Left lung (tissue), 10 donors: ENCODE data around the gene PTPN21. TPM values are rescaled to one million over a fixed set of nuclear protein-coding genes. Genes with fewer than 3 reads are reported as not detected.

Experiments
- ATAC-seq: fragments of 200-7000 bp; cut with Tn5 transposase; one replicate; pipeline ENCODE4 v1.9.1; 2020; ENCODE audit warnings: moderate library complexity
- DNase-seq, 4 donors: peaks; one replicate each; pipeline ENCODE4 v3.0.0-alpha.2; 2013 to 2020
- H3K27ac ChIP-seq, 2 donors: fragments of 200-600 bp; sonication (generic) in 1 of 2; one replicate each; pipeline versions ENCODE4 v1.5.0 to v1.8.0; 2020 to 2021
- H3K27me3 ChIP-seq, 2 donors: fragments of 200-600 bp; sonication (generic) in 1 of 2; one replicate each; pipeline versions ENCODE4 v1.5.0 to v1.8.0; 2020 to 2021
- H3K36me3 ChIP-seq, 2 donors: fragments of 200-600 bp; sonication (generic) in 1 of 2; one replicate each; pipeline versions ENCODE4 v1.5.0 to v1.8.0; 2020 to 2021
- H3K4me1 ChIP-seq, 2 donors: fragments of 200-600 bp; one replicate each; pipeline ENCODE4 v1.8.0; 2021
- H3K4me3 ChIP-seq, 2 donors: fragments of 200-600 bp; sonication (generic) in 1 of 2; one replicate each; pipeline versions ENCODE4 v1.5.0 to v1.8.0; 2020 to 2021; ENCODE audit warnings: mild to moderate bottlenecking in 1 of 2
- H3K9me3 ChIP-seq, 2 donors: fragments of 200-600 bp; sonication (generic) in 1 of 2; one replicate each; pipeline versions ENCODE4 v1.5.0 to v1.8.0; 2020 to 2021
- intact Hi-C, 2 donors: fragments of 100-400 bp; cut with DNase I; formaldehyde crosslinking; loops; one replicate each; pipeline versions ENCODE4 v1.11.2 to v1.14.2; 2022
- polyA plus RNA-seq, 6 donors: library from polyadenylated mRNA; unstranded; fragments of 120-200 nt; gene quantifications; one replicate each; pipeline ENCODE4 v1.2.1, GENCODE V29; 2013; ENCODE audit not compliant: insufficient read length in 6 of 6
- total RNA-seq, 2 donors: library from RNA; stranded (reverse); fragmentation: NEBNext Ultra II Directional; extraction: Animal tissue kit (Norgen Biotek cat#: 25700); gene quantifications; one replicate each; pipeline ENCODE4 v1.2.1, GENCODE V29; 2021
- TF ChIP-seq, protein P1 (sequence below), 2 donors: fragments of 200-600 bp; sonication (generic) in 1 of 2; IDR thresholded peaks; one replicate each; pipeline versions ENCODE4 v1.5.0 to v1.8.0; 2021; ENCODE audit warnings: antibody characterized with exemption in 2 of 2
- donor health status: DM: no; HTN: yes; CAD: no.
- donor health status: DM: no; HTN: no; CAD: no.

The PTPN21 gene
- total and polyA plus RNA-seq, 8 donors = 26.8 to 35.9 (median 29.8) TPM

DNA sequence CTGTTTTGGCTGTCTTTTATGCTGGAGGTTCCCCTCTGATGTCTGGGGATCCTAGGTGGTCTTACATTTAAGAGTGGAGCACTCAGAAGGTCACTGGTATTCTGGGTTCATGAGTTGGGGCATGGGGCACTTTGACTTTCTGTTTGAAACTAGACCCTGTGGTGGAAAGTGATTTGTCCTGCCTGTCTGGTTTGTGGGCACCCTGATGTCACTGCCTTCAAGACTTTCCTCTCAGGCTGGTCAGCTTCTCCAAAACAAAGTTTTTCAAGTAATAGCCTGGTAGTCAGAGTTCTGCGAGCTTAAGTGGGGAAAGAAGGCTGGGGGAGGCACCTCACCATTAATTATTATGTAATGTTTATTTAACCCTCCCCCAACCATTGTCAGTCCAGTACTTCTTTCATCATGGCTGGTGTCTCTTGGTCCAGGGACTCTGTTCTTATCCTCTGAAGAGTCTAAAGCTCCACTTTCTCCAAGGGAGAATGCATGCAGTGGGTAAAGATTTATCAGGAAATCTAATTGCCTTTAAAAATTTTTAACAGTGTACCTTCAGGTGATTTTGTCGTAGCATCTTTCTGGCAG lies 43.4 kb upstream of the PTPN21 start:
- Histone ChIP-seq H3K9me3 (no peaks in the 10 kb centered on the region), H3K4me1 (no peaks in the 10 kb centered on the region), H3K27me3 (no peaks in the 10 kb centered on the region), H3K4me3 (no peak overlapping the region), H3K27ac (no peak overlapping the region), H3K36me3 (peaks cover 0 to 81% of the 10 kb centered on the region in 2 donors)
- intact Hi-C loops = no loop called here
- no peak for ATAC-seq
- TF ChIP-seq, protein P1, sequence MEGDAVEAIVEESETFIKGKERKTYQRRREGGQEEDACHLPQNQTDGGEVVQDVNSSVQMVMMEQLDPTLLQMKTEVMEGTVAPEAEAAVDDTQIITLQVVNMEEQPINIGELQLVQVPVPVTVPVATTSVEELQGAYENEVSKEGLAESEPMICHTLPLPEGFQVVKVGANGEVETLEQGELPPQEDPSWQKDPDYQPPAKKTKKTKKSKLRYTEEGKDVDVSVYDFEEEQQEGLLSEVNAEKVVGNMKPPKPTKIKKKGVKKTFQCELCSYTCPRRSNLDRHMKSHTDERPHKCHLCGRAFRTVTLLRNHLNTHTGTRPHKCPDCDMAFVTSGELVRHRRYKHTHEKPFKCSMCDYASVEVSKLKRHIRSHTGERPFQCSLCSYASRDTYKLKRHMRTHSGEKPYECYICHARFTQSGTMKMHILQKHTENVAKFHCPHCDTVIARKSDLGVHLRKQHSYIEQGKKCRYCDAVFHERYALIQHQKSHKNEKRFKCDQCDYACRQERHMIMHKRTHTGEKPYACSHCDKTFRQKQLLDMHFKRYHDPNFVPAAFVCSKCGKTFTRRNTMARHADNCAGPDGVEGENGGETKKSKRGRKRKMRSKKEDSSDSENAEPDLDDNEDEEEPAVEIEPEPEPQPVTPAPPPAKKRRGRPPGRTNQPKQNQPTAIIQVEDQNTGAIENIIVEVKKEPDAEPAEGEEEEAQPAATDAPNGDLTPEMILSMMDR (IDR thresholded peaks at IDR 0.05) = no peak
- DNase-seq = no peak

DNA sequence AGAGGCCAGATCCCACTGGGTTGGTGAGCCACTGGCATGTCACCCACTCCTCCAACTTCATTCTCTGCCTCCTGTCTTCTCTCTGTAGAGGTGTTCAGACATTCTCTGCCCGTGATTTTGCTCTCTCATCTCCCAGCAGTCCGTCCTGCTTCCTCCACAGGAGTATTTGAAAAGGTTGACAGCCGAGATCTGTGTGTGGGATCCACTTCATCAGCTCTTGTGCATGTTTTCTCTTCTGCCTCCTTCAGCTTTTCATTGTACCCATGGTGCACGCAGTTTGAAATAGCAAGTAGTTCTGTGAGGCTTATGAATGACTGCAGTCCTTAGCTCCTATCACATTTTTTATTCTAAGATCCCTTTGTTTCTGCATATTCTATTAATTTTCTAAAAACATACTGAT lies 42.8 kb upstream of the PTPN21 start:
- no peaks in the 10 kb centered on the region for H3K4me1 ChIP-seq
- no peak for ATAC-seq
- TF ChIP-seq, protein P1 (IDR thresholded peaks at IDR 0.05) = no peak
- H3K9me3 ChIP-seq = no peaks in the 10 kb centered on the region
- intact Hi-C loops = no loop called here
- no peaks in the 10 kb centered on the region for H3K27me3 ChIP-seq
- H3K4me3 ChIP-seq = no peak overlapping the region
- H3K36me3 ChIP-seq = peaks cover 0 to 81% of the 10 kb centered on the region in 2 donors
- DNase-seq = no peak
- H3K27ac ChIP-seq = no peak overlapping the region

DNA sequence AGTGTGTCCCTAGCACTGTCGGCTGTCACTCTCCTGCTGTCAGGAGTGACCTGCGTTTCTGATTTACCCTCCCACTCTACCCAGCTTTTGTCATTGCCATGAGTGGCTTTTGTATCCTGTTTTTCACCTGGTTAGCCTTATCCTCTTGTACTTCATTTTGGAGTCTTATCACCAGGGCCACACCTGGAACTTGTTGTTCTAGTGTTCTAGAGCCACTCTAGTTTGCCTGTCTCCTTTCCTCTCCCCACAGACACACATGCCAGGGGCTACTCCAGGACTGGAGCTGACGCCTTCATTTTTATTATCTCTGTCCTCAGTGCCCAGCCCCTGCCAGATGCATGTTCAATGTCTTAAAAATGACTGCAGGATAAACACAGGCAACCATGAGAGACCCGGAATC lies 42.2 kb upstream of the PTPN21 start:
- Histone ChIP-seq H3K27ac (no peak overlapping the region), H3K4me1 (no peaks in the 10 kb centered on the region), H3K4me3 (no peak overlapping the region), H3K9me3 (no peaks in the 10 kb centered on the region), H3K27me3 (no peaks in the 10 kb centered on the region), H3K36me3 (peaks cover 0 to 78% of the 10 kb centered on the region in 2 donors)
- DNase-seq = no peak
- TF ChIP-seq, protein P1 (IDR thresholded peaks at IDR 0.05) = no peak
- intact Hi-C loops = no loop called here
- peak; percentile 28 for ATAC-seq

DNA sequence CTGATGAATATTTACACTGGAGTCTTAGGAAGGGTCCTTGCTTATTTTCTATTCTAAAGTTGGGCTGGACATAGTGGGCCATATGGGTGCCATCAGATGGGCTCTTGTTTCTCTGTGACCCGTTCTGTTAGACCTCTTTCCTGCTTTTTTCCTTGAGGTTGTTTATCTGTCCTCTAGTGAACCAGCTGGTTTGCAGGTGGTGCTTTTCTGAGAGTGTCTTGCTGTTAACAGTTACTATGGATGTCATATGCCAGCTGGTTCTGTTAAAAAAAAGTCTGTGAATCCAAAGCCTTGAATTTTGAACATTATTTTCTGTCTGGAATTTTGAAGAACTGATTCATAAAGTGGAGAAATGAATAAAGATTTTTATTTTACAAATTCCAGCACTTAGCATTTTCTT lies 37.2 kb upstream of the PTPN21 start:
- Histone ChIP-seq H3K36me3 (peaks cover 0 to 66% of the 10 kb centered on the region in 2 donors), H3K27ac (no peak overlapping the region), H3K4me1 (no peaks in the 10 kb centered on the region), H3K9me3 (no peaks in the 10 kb centered on the region), H3K27me3 (no peaks in the 10 kb centered on the region), H3K4me3 (no peak overlapping the region)
- TF ChIP-seq, protein P1 (IDR thresholded peaks at IDR 0.05) = no peak
- peak in 1 of 4 donors; percentile 10 for DNase-seq
- no peak for ATAC-seq
- intact Hi-C loops = no loop called here

DNA sequence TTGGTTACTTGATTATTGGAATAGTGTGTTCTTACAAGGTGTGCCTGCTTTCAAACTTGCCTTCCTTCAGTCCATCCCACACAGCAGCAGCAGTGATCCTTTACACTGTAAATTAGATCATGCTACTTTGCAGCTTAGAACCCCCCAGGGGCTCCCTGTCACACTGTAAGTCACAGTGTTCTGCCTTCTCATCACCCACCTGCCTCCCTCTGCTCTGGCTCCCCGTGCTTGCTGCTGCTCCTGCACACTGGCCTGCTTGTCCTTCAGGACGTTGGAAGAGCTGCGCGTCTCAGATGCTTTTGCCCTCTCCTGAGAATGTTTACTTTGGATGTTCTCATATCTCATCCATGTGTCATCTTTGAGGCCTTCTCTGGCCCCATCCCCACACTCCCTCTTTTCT lies 35.4 kb upstream of the PTPN21 start:
- Histone ChIP-seq H3K27ac (no peak overlapping the region), H3K4me3 (no peak overlapping the region), H3K9me3 (no peaks in the 10 kb centered on the region), H3K4me1 (no peaks in the 10 kb centered on the region), H3K27me3 (no peaks in the 10 kb centered on the region), H3K36me3 (peaks cover 0 to 68% of the 10 kb centered on the region in 2 donors)
- DNase-seq (no peak), ATAC-seq (no peak)
- intact Hi-C loops = no loop called here
- TF ChIP-seq, protein P1 (IDR thresholded peaks at IDR 0.05) = no peak
